GM19397 (cell line): ENCODE data around the gene CA11.
A peak's percentile ranks its signal among the peaks of the same experiment; 100 is the strongest.

Experiments used
- ATAC-seq: cut with Tn5 transposase; IDR thresholded peaks from one replicate; pipeline ENCODE4 v1.9.1; 2021; ENCODE audit warnings: mild to moderate bottlenecking, moderate library complexity; ENCODE audit not compliant: unreplicated experiment

The CA11 gene

DNA sequence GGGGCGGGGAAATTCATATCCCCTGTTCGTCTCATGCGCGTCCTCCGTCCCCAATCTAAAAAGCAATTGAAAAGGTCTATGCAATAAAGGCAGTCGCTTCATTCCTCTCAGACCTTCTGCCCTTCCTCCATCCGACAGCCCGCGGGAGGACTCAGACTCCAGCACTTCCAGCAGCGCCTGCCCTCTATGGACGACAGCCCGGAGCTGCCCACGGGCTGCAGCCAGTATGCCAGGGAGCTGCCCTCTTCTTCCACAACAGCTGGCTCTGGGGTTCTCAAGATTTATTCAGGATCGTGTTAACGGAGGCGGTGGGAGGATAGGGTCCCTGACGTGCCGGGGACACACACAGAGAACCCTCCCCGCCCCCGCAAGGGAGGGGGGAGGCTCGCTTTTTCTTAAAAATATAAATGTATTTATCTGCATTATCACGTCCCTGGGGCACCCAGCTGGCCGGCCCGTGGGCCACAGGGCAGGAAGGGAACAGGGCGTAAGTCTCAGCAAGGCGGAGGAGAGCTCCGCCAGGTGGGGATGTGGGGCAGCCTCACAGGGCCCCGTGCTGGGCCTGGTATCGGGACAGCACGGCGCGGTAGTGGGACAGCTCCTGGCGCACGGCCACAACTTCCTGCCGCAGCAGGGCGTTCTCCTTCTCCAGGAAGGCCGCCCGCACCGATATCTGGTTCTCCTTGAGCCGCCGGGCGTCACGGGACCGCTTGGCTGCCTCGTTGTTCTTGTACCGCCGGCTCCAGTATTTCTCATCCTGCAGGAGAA lies 15.5 kb downstream of the CA11 start:
- ATAC-seq: no peak

DNA sequence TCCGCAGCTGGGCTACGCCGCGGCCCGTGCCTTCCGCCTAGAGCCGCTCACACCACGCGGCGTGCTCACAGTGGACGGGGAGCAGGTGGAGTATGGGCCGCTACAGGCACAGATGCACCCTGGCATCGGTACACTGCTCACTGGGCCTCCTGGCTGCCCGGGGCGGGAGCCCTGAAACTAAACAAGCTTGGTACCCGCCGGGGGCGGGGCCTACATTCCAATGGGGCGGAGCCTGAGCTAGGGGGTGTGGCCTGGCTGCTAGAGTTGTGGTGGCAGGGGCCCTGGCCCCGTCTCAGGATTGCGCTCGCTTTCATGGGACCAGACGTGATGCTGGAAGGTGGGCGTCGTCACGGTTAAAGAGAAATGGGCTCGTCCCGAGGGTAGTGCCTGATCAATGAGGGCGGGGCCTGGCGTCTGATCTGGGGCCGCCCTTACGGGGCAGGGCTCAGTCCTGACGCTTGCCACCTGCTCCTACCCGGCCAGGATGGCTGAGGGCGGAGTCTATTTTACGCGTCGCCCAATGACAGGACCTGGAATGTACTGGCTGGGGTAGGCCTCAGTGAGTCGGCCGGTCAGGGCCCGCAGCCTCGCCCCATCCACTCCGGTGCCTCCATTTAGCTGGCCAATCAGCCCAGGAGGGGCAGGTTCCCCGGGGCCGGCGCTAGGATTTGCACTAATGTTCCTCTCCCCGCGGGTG lies 16.2 kb downstream of the CA11 start:
- ATAC-seq: no peak

DNA sequence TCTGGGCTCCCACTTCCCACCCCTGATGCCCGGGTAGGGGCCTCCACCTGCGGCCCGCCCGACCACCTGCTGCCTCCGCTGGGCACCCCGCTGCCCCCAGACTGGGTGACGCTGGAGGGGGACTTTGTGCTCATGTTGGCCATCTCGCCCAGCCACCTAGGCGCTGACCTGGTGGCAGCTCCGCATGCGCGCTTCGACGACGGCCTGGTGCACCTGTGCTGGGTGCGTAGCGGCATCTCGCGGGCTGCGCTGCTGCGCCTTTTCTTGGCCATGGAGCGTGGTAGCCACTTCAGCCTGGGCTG lies 16.7 kb downstream of the CA11 start:
- ATAC-seq: no peak

DNA sequence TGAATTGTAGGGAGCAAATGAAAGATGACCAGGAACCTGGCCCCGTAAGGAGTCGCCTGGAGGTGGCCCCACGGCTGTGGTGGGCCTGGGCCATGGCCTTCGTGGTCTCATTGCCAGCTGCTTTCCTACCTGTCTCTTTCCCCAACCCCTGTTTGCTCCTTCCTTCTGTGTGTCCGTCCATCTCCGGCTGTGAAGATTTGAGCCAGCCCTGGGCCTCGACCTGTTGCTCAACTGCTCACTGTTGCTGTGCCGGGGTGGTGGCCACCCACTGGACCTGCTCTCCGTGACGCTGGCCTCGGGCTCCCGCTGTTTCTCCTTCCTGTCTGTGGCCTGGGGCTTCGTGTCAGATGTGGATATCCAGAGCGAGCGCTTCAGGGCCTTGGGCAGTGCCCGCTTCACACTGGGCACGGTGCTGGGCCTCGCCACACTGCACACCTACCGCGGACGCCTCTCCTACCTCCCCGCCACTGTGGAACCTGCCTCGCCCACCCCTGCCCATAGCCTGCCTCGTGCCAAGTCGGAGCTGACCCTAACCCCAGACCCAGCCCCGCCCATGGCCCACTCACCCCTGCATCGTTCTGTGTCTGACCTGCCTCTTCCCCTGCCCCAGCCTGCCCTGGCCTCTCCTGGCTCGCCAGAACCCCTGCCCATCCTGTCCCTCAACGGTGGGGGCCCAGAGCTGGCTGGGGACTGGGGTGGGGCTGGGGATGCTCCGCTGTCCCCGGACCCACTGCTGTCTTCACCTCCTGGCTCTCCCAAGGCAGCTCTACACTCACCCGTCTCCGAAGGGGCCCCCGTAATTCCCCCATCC lies 17.3 kb downstream of the CA11 start:
- ATAC-seq: no peak

DNA sequence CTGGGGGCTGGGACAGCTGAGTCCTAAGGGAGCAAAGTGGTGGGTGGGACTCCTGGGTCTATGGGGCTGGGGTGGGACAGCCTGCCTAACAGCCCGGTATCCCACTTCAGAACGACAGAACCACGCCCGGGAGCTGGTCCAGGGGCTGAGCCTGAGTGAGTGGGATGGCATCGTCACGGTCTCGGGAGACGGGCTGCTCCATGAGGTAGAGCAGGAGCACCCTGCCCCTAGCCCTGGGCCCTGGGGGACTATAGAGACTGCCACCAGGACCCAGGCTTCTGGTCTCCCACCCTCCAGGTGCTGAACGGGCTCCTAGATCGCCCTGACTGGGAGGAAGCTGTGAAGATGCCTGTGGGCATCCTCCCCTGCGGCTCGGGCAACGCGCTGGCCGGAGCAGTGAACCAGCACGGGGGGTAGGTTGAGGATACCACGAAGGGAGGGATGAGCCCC lies 18.1 kb downstream of the CA11 start:
- ATAC-seq: no peak

DNA sequence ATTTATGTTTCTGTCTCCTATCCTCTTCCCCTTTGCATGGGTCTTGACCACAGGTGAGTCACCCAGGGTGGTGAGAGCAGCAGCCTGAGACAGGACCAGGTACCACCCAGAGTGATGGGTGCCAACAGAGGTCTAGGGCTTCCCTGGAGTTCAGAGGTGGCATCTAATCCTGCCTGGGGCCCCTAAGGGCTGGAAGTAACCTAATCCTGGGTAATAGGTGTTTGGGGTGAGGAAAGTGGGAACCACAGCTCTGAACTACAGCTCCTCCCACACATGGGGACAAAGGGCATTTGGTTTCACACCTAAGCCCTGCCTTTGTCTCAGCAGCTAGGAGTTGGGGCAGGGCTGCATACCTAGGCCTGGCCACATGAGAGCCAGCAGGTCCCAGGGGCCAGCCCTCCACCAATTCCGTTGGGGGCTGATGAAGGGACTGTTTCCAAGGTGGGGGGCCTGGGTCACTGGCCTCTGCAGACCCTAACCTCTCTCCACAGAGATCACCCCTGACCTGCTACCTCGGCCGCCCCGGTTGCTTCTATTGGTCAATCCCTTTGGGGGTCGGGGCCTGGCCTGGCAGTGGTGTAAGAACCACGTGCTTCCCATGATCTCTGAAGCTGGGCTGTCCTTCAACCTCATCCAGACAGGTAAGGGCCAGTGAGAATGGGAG lies 18.7 kb downstream of the CA11 start:
- ATAC-seq: no peak

DNA sequence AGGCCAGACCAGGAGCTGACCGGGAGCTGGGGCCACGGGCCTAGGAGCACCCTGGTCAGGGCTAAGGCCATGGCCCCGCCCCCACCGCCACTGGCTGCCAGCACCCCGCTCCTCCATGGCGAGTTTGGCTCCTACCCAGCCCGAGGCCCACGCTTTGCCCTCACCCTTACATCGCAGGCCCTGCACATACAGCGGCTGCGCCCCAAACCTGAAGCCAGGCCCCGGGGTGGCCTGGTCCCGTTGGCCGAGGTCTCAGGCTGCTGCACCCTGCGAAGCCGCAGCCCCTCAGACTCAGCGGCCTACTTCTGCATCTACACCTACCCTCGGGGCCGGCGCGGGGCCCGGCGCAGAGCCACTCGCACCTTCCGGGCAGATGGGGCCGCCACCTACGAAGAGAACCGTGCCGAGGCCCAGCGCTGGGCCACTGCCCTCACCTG lies 20.1 kb downstream of the CA11 start:
- ATAC-seq: no peak

DNA sequence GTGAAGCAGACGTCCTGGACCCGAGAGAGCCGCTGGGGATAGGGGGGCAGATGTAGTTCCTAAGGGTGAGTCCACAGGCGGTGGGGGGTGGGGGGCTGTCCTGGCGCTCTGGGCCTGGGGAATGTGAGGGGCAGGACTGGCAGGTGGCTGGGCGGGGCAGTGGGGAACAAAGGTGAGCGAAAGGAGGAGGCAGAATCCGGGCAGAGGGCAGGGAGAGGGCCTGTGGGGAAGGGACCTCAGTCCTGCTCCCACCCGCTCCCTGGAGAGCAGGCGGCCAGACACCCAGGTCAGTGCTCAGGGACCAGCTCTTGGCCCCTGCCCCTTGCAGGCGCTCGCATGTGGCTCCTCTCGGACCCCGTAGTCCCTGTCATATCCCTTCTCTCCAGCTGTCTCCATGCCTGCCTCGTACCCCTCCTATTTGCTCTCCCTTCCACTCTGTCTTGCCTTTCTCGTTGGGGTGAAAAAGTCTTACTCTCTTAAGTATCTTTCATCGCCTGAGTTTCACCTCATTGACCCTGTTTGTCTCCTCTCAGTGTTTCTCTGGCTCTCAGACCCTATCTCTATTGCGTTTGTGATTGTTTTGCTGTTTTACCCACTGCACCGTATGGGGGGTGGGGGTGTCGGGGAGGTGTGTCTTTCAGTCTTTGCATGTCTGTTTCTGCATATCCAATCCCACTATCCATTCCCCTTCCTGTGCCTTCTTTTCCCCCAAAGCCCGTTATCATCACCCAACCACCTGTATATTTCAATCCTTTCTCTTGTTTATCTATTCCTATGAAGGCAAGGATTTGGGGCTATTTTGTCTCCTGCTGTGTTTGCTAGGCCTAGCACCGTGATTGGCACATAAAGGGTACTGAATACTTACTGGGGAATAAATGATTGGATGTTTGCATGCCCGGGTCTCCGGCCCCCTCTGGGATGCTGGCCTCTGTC lies 20.9 kb downstream of the CA11 start:
- no peak for ATAC-seq

DNA sequence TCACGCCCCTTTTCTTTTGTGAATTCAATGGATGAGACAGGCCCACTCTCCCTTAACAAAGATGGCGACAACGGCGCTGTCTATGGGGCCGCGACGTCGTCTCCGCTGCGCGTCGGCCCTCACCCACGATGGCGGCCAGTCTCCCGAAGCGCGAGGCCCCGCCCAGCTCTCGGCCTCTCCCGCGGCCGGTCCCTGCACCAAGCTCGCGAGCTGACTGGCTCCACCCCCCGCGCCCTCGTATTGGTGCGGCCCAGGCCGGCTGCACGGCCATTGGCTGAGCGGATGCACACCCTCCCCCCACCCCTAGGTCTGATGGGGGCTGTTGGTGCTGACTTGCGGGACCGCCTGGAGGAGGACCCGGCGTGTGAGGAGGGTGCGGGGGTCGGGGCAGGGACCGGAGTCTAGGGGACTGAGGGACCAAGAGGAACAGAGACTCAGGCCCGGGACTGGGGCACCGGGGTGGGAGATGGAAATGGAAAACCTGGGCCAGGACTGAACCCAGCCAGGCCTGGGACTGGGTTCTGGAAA lies 21.9 kb downstream of the CA11 start:
- ATAC-seq: peak; percentile 56

DNA sequence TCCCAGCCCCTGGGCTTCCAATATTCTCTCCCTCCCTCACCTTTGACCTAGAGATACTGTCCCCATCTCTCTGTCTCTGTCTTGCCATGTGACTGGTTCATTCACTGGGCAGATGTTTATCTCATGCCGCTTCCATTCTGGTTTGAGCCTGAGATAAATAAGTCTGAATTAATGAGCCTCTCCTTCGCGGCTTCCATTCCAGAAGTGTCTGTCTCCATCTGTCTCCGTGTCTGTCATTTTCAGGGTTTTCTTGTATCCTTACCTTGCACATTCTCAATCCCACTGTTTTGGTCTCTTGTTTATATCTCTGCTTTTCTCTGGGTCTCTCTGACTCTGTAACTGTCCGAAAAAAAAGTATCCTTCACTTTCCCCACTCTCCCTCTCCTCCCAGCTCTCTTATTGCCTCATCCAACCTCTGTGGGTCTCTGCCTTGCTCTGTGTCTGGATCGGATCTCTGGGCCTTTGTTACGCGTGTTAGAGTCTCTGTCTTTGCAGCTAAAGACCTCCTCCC lies 22.4 kb downstream of the CA11 start:
- no peak for ATAC-seq

DNA sequence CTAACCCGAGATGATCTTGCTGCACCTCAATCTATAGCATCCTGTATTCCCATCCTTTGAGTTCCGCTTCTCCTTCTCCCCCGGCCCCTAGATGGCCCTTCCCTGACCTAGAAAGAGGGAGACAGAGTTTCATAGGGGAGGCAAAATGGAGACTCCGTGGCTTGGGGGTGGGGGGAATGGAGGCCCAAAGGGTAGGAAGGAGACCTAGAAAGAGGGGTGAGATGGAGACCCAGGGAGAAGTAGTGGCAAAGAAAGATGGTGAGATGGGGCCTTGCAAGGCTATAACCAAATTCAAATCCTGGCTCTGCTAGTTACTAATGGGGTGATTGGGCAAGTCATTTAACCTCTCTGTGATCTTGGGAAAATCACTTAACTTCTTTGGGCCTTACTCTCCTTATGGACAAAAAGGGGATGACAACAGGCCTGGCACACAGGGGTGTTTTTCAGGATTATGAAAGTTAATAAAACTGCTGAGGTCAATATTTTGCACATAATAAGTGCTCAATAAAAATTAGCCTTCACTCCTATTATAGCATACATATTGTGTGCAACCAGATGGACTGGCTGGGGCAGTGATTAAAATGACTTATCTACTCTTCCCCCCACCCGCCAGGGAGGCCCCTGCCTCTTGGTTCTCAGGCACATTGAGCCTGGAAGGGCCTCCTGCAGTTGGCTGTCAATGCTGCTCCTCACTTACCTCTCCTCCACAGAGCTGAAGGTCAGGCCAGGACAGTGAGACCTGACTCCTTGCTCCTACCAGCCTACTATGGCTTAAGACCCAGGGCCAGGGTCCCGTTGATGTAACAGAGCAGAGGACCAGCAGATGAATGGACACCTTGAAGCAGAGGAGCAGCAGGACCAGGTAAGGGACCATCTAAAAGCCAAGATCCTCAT lies 26.0 kb downstream of the CA11 start:
- ATAC-seq: no peak

DNA sequence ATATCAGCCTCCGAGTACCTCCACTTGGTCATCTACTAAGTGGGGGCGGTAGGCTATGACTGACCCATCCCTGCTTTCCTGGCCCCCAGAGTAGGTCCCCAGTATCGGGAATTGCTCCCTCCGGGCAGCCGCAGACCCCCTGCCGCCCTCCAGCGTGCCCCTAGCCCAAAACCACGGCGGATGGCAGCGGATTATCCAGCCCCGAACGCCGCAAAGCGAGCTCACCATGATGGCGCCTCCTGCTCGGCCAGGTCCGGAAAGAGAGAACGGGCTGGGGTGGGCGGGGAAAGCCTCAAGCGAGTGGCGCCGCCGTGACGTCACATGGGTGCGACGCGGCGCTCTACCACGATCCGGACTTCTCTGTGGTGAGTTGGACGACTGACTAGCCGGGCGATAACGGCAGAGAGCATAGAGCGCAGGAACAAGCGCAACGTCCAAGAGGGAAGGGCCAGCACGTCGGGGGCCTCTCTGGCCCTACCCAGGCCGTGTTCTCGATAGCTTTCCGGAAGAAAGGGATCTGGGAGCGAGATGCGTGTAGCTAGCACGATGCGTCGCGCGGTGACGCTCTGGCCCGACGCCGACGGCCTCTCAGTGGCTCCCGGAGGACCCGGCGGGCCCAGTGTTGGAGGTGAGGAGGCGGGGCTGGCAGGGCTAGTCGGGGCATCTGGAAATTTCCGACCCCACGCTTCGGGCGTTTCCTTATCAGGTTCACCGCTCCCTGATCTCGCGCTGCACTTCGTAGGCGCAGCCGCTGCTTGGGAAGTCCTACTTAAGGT lies 26.9 kb downstream of the CA11 start, which contains the start of the genes RPL18 and SPHK2:
TSS of gene RPL18 (minus strand) at position 263 of the 776 bp plus-strand sequence. CDS start at position 228, 35 bp downstream.
TSS of gene SPHK2 (plus strand) at position 591 of the 776 bp plus-strand sequence. CDS start 1,009 bp downstream, outside the sequence.
- ATAC-seq: peak; percentile 77

DNA sequence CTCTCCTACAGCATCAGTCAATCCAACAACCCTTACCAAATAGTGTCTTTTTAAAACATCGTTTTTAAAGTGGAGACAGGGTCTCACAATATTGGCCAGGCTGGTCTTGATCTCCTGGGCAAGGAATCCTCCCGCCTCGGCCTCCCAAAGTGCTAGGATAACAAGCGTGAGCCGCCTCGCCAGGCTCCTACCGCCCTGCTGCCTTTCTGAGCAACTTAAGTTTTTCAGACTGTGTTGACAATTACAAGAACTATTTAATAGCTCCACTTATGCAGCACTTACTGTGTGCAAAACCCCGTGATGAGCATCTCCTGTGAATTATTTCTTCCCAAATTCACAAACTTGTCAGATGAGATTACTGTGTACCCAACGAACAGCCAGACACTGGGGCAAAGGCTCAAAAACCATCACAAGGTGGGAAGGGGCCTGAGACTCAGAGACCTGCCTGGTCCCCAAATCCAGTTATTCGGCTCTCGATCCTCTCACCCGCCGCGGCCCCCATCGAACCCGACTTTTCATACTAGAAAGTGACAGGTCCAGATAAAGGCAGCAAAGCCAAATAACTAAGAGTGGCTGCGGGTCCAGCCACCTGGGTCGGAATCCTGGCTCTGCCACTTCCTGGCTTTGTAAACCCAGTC lies 27.6 kb downstream of the CA11 start:
- ATAC-seq: no peak

DNA sequence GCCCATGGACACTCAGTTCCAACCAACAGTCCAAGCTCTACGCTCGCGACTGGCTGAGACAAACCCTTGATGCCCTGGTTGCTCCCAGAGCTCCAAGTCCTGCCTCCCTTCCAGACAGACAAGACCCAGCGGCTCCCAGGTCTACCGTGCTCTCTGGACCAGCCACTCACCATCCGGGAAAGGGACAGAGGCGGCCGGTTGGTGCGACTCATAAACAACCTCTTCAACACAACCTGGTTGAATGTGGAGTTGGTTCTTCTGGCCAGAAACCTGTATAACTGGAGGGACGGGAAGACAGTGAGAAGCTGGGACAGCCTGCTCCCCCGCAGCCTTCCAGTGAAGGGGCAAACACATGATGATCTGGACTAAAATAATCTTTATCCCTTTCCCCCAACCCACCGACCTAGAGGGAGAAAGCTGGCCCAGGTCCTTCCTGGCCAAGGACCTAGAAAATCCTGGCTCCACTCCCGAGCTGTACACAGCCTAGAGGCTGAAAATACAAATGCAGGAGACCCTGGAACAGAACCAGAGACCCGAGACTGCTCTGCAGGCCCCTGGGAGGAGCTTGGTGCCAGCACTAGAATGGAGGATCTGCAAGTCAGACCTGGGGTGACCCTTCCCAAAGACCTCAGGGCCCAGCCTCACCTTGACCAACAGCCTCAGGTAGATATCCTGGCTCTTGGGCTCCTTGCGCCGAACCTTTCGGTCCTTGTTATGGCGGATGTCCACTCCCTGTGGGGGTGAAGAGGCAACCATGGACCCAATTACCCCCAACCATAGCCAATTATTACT lies 28.6 kb downstream of the CA11 start:
- ATAC-seq: no peak

DNA sequence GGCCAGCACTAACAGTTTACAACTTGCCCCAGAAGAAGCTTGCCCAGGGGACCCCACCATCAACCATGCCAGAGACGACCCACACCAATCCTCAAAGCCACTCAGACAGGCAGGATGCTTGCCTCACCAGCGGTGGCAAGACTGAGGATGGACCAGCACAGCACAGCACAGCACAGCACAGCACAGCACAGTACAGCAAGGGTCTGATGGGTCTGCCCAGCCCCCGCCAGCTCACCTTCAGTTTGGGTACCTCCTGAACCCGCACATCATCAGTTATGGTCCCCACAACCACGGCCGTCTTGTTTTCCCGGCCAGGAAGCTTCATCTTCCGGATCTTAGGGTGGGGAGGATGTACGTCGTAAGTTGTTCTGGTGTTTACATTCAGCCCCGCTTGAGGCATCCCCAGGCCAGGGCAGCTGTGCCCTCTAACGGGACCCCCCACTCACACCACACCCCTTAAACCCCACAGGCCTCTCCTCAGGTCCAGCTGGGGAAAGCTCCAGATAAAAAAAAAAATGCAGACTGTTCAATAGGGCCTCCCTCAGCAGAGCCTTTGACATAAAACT lies 29.4 kb downstream of the CA11 start:
- no peak for ATAC-seq

DNA sequence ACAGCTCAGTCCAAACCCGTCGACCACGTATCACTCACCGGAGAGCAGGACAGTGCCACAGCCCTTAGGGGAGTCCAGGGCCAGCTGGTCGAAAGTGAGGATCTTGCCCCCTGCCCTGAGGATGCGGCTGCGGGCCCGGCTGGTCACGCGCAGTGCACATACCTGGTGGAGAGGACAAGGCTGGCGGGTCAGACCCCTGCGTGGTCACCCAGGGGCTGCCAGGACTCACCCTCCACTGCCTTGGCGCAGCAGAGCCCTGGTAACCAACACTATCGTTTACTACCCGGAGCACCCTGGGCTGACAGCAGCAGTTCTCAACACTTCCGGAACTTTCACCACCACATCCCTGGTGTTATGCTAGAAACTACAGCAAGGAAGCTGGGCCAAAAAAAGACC lies 29.9 kb downstream of the CA11 start:
- no peak for ATAC-seq
